ENCODE data around the gene NEAT1. TPM values are rescaled to one million over a fixed set of nuclear protein-coding genes. Genes with fewer than 3 reads are reported as not detected.
A peak's percentile ranks its signal among the peaks of the same experiment; 100 is the strongest.
"Not testable (repeated sequence)": the region's sequence is repeated elsewhere in the genome, so short reads cannot be mapped to it uniquely, and the experiment has no call there.

NEAT1 gene
- total RNA-seq, 2 experiments from 2014 or later: 221 to 223 TPM

- Mint-ChIP-seq H3K27me3 (no peaks in the 10 kb centered on the region), H3K27ac (peak overlapping the region; percentile 78), H3K9me3 (no peaks in the 10 kb centered on the region), H3K4me1 (ENCODE audit: low read depth) (peaks cover 22% of the 10 kb centered on the region), H3K36me3 (ENCODE audit: low read depth) (no peaks in the 10 kb centered on the region), H3K4me3 (peak overlapping the region; percentile 87)
- Histone ChIP-seq H3K4me1 (ENCODE audit: insufficient read depth, low read length) (peaks cover 16% of the 10 kb centered on the region), H3K36me3 (ENCODE audit: insufficient read depth, low read length) (no peaks in the 10 kb centered on the region), H3K27ac (ENCODE audit: low read depth in 1 of 2, low read length in 2 of 2) (peak overlapping the region; percentile 40), H3K9me3 (ENCODE audit: control insufficient read depth in 1 of 2, insufficient read depth in 1 of 2, low read length in 2 of 2) (peaks cover 0 to 9% of the 10 kb centered on the region in 2 experiments), H3K27me3 (ENCODE audit: control insufficient read depth in 1 of 2, insufficient read depth in 2 of 2, low read length in 2 of 2) (no peaks in the 10 kb centered on the region), H3K4me3 (ENCODE audit: low read length) (peak overlapping the region; percentile 79)
- ATAC-seq (ENCODE audit: poor library complexity): peak; percentile 87
- CTCF ChIA-PET: no interaction called here
- TF ChIP-seq, protein P1, sequence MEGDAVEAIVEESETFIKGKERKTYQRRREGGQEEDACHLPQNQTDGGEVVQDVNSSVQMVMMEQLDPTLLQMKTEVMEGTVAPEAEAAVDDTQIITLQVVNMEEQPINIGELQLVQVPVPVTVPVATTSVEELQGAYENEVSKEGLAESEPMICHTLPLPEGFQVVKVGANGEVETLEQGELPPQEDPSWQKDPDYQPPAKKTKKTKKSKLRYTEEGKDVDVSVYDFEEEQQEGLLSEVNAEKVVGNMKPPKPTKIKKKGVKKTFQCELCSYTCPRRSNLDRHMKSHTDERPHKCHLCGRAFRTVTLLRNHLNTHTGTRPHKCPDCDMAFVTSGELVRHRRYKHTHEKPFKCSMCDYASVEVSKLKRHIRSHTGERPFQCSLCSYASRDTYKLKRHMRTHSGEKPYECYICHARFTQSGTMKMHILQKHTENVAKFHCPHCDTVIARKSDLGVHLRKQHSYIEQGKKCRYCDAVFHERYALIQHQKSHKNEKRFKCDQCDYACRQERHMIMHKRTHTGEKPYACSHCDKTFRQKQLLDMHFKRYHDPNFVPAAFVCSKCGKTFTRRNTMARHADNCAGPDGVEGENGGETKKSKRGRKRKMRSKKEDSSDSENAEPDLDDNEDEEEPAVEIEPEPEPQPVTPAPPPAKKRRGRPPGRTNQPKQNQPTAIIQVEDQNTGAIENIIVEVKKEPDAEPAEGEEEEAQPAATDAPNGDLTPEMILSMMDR (IDR thresholded peaks at IDR 0.05): no peak
- POLR2A ChIA-PET: interaction anchor here (1.0 to 1.3 kb wide), 3 partner anchors 32 to 50 kb away, joined by 3 to 5 read pairs (median 3); partner anchors contain the start of gene NEAT1
- intact Hi-C loops (cut with DNase I, micrococcal nuclease): no loop called here
- DNase-seq: peak; percentile 58 to 89 (median 75)
Measured at GRCh38 chr11:65454696-65455456, 32.3 kb downstream of the NEAT1 start.

- H3K36me3 Mint-ChIP-seq (ENCODE audit: low read depth): no peaks in the 10 kb centered on the region
- intact Hi-C loops (cut with DNase I, micrococcal nuclease): no loop called here
- Histone ChIP-seq H3K27me3 (ENCODE audit: control insufficient read depth in 1 of 2, insufficient read depth in 2 of 2, low read length in 2 of 2) (no peaks in the 10 kb centered on the region), H3K36me3 (ENCODE audit: insufficient read depth, low read length) (no peaks in the 10 kb centered on the region), H3K4me3 (ENCODE audit: low read length) (no peak overlapping the region), H3K27ac (ENCODE audit: low read depth in 1 of 2, low read length in 2 of 2) (no peak overlapping the region), H3K4me1 (ENCODE audit: insufficient read depth, low read length) (peaks cover 16% of the 10 kb centered on the region), H3K9me3 (ENCODE audit: control insufficient read depth in 1 of 2, insufficient read depth in 1 of 2, low read length in 2 of 2) (no peaks in the 10 kb centered on the region)
- POLR2A ChIA-PET: interaction anchor here (0.6 kb wide), 2 partner anchors 22 to 25 kb away, joined by 3 read pairs; no protein-coding TSS in a partner anchor
- no peaks in the 10 kb centered on the region for H3K27me3 Mint-ChIP-seq
- peak overlapping the region; percentile 16 for H3K27ac Mint-ChIP-seq
- ATAC-seq (ENCODE audit: poor library complexity) (no peak), DNase-seq (no peak)
- TF ChIP-seq, protein P1 (IDR thresholded peaks at IDR 0.05): no peak
- H3K9me3 Mint-ChIP-seq: no peaks in the 10 kb centered on the region
- H3K4me1 Mint-ChIP-seq (ENCODE audit: low read depth): peaks cover 22% of the 10 kb centered on the region
- CTCF ChIA-PET: no interaction called here
- H3K4me3 Mint-ChIP-seq: peak overlapping the region; percentile 68
Measured at GRCh38 chr11:65456418-65456817, 33.8 kb downstream of the NEAT1 start.

DNA sequence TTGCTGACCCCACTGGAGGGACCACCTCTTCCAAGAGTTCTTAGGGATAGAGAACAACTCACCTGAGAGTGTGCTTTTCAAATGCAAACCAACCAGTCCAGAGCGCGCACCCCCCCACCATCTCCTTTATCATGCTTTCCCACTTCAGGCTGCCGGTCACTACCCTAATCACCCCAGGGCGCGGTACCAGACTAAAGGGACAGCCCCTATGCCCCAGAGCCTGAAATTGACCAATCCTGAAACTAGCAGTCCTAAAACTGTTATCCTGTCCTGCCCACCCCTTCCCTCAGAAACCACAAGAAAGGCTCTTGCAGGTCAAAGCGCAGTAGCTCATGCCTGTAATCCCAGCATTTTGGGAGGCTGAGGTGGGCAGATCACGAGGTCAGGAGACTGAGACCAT is 37.0 kb downstream of the NEAT1 start:
- ATAC-seq (ENCODE audit: poor library complexity) (no peak), DNase-seq (no peak)
- Histone ChIP-seq H3K27me3 (ENCODE audit: control insufficient read depth in 1 of 2, insufficient read depth in 2 of 2, low read length in 2 of 2) (no peaks in the 10 kb centered on the region), H3K4me3 (ENCODE audit: low read length) (no peak overlapping the region), H3K36me3 (ENCODE audit: insufficient read depth, low read length) (no peaks in the 10 kb centered on the region), H3K4me1 (ENCODE audit: insufficient read depth, low read length) (peaks cover 12% of the 10 kb centered on the region), H3K9me3 (ENCODE audit: control insufficient read depth in 1 of 2, insufficient read depth in 1 of 2, low read length in 2 of 2) (no peaks in the 10 kb centered on the region), H3K27ac (ENCODE audit: low read depth in 1 of 2, low read length in 2 of 2) (no peak overlapping the region)
- Mint-ChIP-seq H3K27ac (no peak overlapping the region), H3K27me3 (no peaks in the 10 kb centered on the region), H3K9me3 (no peaks in the 10 kb centered on the region), H3K4me3 (no peak overlapping the region), H3K4me1 (ENCODE audit: low read depth) (peaks cover 18% of the 10 kb centered on the region), H3K36me3 (ENCODE audit: low read depth) (no peaks in the 10 kb centered on the region)
- POLR2A ChIA-PET: interaction anchor here (1.0 to 2.8 kb wide), 2 partner anchors 38 to 41 kb away, joined by 3 to 13 read pairs; no protein-coding TSS in a partner anchor
- CTCF ChIA-PET: interaction anchor here (0.7 kb wide), 1 partner anchor 12 kb away, joined by 4 read pairs; no protein-coding TSS in a partner anchor
- intact Hi-C loops (cut with DNase I, micrococcal nuclease): no loop called here
- TF ChIP-seq, protein P1 (IDR thresholded peaks at IDR 0.05): no peak

GRCh38 chr11:65465471-65465870 is 42.9 kb downstream of the NEAT1 start:
- H3K4me1 ChIP-seq (ENCODE audit: insufficient read depth, low read length); H3K4me3 Mint-ChIP-seq; H3K9me3 ChIP-seq (ENCODE audit: control insufficient read depth in 1 of 2, insufficient read depth in 1 of 2, low read length in 2 of 2); DNase-seq; H3K9me3 Mint-ChIP-seq; H3K36me3 Mint-ChIP-seq (ENCODE audit: low read depth); H3K4me3 ChIP-seq (ENCODE audit: low read length); ATAC-seq (ENCODE audit: poor library complexity); H3K36me3 ChIP-seq (ENCODE audit: insufficient read depth, low read length); H3K27ac ChIP-seq (ENCODE audit: low read depth in 1 of 2, low read length in 2 of 2); H3K27ac Mint-ChIP-seq; H3K4me1 Mint-ChIP-seq (ENCODE audit: low read depth); H3K27me3 Mint-ChIP-seq; H3K27me3 ChIP-seq (ENCODE audit: control insufficient read depth in 1 of 2, insufficient read depth in 2 of 2, low read length in 2 of 2); CTCF ChIA-PET: not testable (repeated sequence)
- intact Hi-C loops (cut with DNase I, micrococcal nuclease): loop anchor here in 1 of 2 experiments (5.0 kb wide), 1 partner anchor 188 kb away; no protein-coding TSS in a partner anchor
- POLR2A ChIA-PET: interaction anchor here (0.6 to 18.1 kb wide), 3 partner anchors 13 to 38 kb away, joined by 3 to 968 read pairs (median 3); partner anchors contain the start of gene MALAT1

- H3K27me3 Mint-ChIP-seq; H3K9me3 ChIP-seq (ENCODE audit: control insufficient read depth in 1 of 2, insufficient read depth in 1 of 2, low read length in 2 of 2); H3K4me3 ChIP-seq (ENCODE audit: low read length); H3K27me3 ChIP-seq (ENCODE audit: control insufficient read depth in 1 of 2, insufficient read depth in 2 of 2, low read length in 2 of 2); DNase-seq; H3K27ac Mint-ChIP-seq; H3K4me3 Mint-ChIP-seq; ATAC-seq (ENCODE audit: poor library complexity); H3K36me3 Mint-ChIP-seq (ENCODE audit: low read depth); H3K9me3 Mint-ChIP-seq; H3K36me3 ChIP-seq (ENCODE audit: insufficient read depth, low read length); H3K27ac ChIP-seq (ENCODE audit: low read depth in 1 of 2, low read length in 2 of 2): not testable (repeated sequence)
- CTCF ChIA-PET: interaction anchor here (0.7 to 6.5 kb wide), 4 partner anchors 46 to 89 kb away, joined by 4 to 46 read pairs (median 5); no protein-coding TSS in a partner anchor
- intact Hi-C loops (cut with DNase I, micrococcal nuclease): loop anchor here in 1 of 2 experiments (5.0 kb wide), 1 partner anchor 190 kb away; no protein-coding TSS in a partner anchor
- H3K4me1 Mint-ChIP-seq (ENCODE audit: low read depth): peaks cover 11% of the 10 kb centered on the region
- H3K4me1 ChIP-seq (ENCODE audit: insufficient read depth, low read length): peaks cover 18% of the 10 kb centered on the region
- POLR2A ChIA-PET: interaction anchor here (18.1 kb wide), 1 partner anchor 36 kb away, joined by 968 read pairs; the partner anchor contains the start of gene MALAT1
Measured at GRCh38 chr11:65467306-65467705, 44.7 kb downstream of the NEAT1 start.
